ENCODE data around the gene ZNF571.
A peak's percentile ranks its signal among the peaks of the same experiment; 100 is the strongest.

Gene ZNF571

GRCh38 chr19:37594304-37594981, at the start of gene ZNF571, which contains the start of gene ZNF540:
TSS of gene ZNF571 (minus strand) at chr19:37594792. CDS start at chr19:37586676, 8,116 bp downstream.
TSS of gene ZNF540 (plus strand) at chr19:37594876. CDS start at chr19:37598448, 3,572 bp downstream.
- peak; percentile 90 for DNase-seq (ENCODE audit: low read depth)

- no peak for DNase-seq (ENCODE audit: low read depth)
Measured at GRCh38 chr19:37635076-37636056, 40.8 kb upstream of the ZNF571 start.

GRCh38 chr19:37594982-37595382, 390 bp upstream of the ZNF571 start:
- peak; percentile 41 for DNase-seq (ENCODE audit: low read depth)

- no peak for DNase-seq (ENCODE audit: low read depth)
Measured at GRCh38 chr19:37593996-37594303, 642 bp downstream of the ZNF571 start.

- DNase-seq (ENCODE audit: low read depth), result no peak
Measured at GRCh38 chr19:37583340-37583739, 11.3 kb downstream of the ZNF571 start.

- peak; percentile 4 for DNase-seq (ENCODE audit: low read depth)
Measured at GRCh38 chr19:37572203-37572602, 22.4 kb downstream of the ZNF571 start.

- DNase-seq (ENCODE audit: low read depth), result no peak
Measured at GRCh38 chr19:37565370-37565669, 29.3 kb downstream of the ZNF571 start.

GRCh38 chr19:37564624-37565369, 29.8 kb downstream of the ZNF571 start:
- DNase-seq (ENCODE audit: low read depth), result no peak

- no peak for DNase-seq (ENCODE audit: low read depth)
Measured at GRCh38 chr19:37563518-37563917, 31.1 kb downstream of the ZNF571 start.

- peak; percentile 16 for DNase-seq (ENCODE audit: low read depth)
Measured at GRCh38 chr19:37551129-37551993, 43.2 kb downstream of the ZNF571 start.

- DNase-seq (ENCODE audit: low read depth), result no peak
Measured at GRCh38 chr19:37537391-37537947, 57.1 kb downstream of the ZNF571 start.

- DNase-seq (ENCODE audit: low read depth), result no peak
Measured at GRCh38 chr19:37519890-37520289, 74.7 kb downstream of the ZNF571 start.

Measured in stromal cell of bone marrow (primary cell).